IMR-90 (cell line): ENCODE measurements around the gene GTPBP3. TPM values are rescaled to one million over a fixed set of nuclear protein-coding genes. Genes with fewer than 3 reads are reported as not detected.

ENCODE experiments used
- ATAC-seq: fragments of 200-7000 bp; cut with Tn5 transposase; 2 replicates; pipeline ENCODE4 v1.9.1; 2020; ENCODE audit warnings: low read depth, mild to moderate bottlenecking, moderate library complexity
- BruUV-seq: library from RNA; stranded (reverse); fragments of 400-500 nt; replicated peaks from 2 replicates; lab custom pipeline; 2021; lab: Mats Ljungman, UMichigan
- CTCF ChIA-PET: fragments of 300-600 bp; formaldehyde crosslinking; extraction: SDS; loops from one replicate; lab custom pipeline; 2021; ENCODE audit warnings: antibody characterized with exemption; lab: Yijun Ruan, JAX
- POLR2A ChIA-PET: fragments of 300-600 bp; sonication (Branson Sonifier 250); formaldehyde crosslinking; loops from one replicate; lab custom pipeline; 2022; ENCODE audit warnings: antibody characterized with exemption; ENCODE audit not compliant: unreplicated experiment; lab: Charles Lee
- DNase-seq: peaks from one replicate; pipeline ENCODE4 v3.0.0; 2013
- H2AFZ ChIP-seq: replicated peaks from 2 replicates; pipeline ENCODE3; 2013; ENCODE audit warnings: low read length, mild to moderate bottlenecking; ENCODE audit not compliant: poor library complexity
- H2AK5ac ChIP-seq: 2 replicates; pipeline ENCODE4 v1.6.1; 2013; ENCODE audit warnings: low read depth, low read length, inconsistent platforms
- H2AK9ac ChIP-seq: replicated peaks from 2 replicates; pipeline ENCODE3; 2013; ENCODE audit warnings: mild to moderate bottlenecking, low read depth, low read length, moderate library complexity; ENCODE audit not compliant: poor library complexity
- H2BK120ac ChIP-seq: 2 replicates; pipeline ENCODE4 v1.6.1; 2013; ENCODE audit warnings: low read depth, low read length, inconsistent platforms
- H2BK15ac ChIP-seq: 3 replicates; pipeline ENCODE4 v1.6.1; 2013; ENCODE audit warnings: low read depth, low read length, inconsistent platforms
- H2BK20ac ChIP-seq: 2 replicates; pipeline ENCODE4 v1.6.1; 2013; ENCODE audit warnings: low read depth, mild to moderate bottlenecking, inconsistent platforms, low read length, moderate library complexity
- H2BK5ac ChIP-seq: 2 replicates; pipeline ENCODE4 v1.6.1; 2013; ENCODE audit warnings: mild to moderate bottlenecking, low read depth, low read length, inconsistent platforms; ENCODE audit not compliant: poor library complexity, severe bottlenecking
- H3K14ac ChIP-seq: replicated peaks from 2 replicates; pipeline ENCODE4 v1.6.1; 2013; ENCODE audit warnings: low read depth, low read length, inconsistent platforms
- H3K18ac ChIP-seq: 2 replicates; pipeline ENCODE4 v1.6.1; 2013; ENCODE audit warnings: low read depth, low read length, control low read depth
- H3K23ac ChIP-seq: 2 replicates; pipeline ENCODE4 v1.6.1; 2013; ENCODE audit warnings: low read depth, low read length, inconsistent platforms
- H3K27ac ChIP-seq: 2 replicates; pipeline ENCODE4 v1.5.1; 2013; ENCODE audit warnings: mild to moderate bottlenecking, control low read depth, low read length; ENCODE audit not compliant: insufficient read depth
- H3K27me3 ChIP-seq: 2 replicates; pipeline ENCODE4 v1.6.1; 2013; ENCODE audit warnings: low read length; ENCODE audit not compliant: control insufficient read depth, insufficient read depth
- H3K36me3 ChIP-seq: 2 replicates; pipeline ENCODE4 v1.6.1; 2013; ENCODE audit warnings: low read length, mixed read lengths; ENCODE audit not compliant: control insufficient read depth, insufficient read depth
- H3K4ac ChIP-seq: 2 replicates; pipeline ENCODE4 v1.6.1; 2013; ENCODE audit warnings: low read depth, low read length, inconsistent platforms
- H3K4me1 ChIP-seq: 2 replicates; pipeline ENCODE4 v1.6.1; 2013; ENCODE audit warnings: low read length, mixed read lengths; ENCODE audit not compliant: control insufficient read depth, insufficient read depth
- H3K4me2 ChIP-seq: 2 replicates; pipeline ENCODE4 v1.6.1; 2013; ENCODE audit warnings: low read depth, mild to moderate bottlenecking, control low read depth, low read length, moderate library complexity
- H3K4me3 ChIP-seq: 2 replicates; pipeline ENCODE4 v1.5.1; 2013; ENCODE audit warnings: low read depth, mild to moderate bottlenecking, control low read depth, low read length, moderate library complexity; ENCODE audit not compliant: insufficient read depth
- H3K56ac ChIP-seq: 2 replicates; pipeline ENCODE4 v1.6.1; 2013; ENCODE audit warnings: low read length, inconsistent platforms; ENCODE audit not compliant: insufficient read depth; ENCODE audit errors: extremely low read depth
- H3K79me1 ChIP-seq, 2 experiments: 2 replicates each; pipeline ENCODE4 v1.6.1; 2013; ENCODE audit warnings: low read length in 2 of 2, inconsistent platforms in 1 of 2, low read depth in 1 of 2
- H3K9ac ChIP-seq: 2 replicates; pipeline ENCODE4 v1.6.1; 2013; ENCODE audit warnings: low read depth, low read length, control low read depth
- H3K9me1 ChIP-seq: 2 replicates; pipeline ENCODE4 v1.6.1; 2013; ENCODE audit warnings: low read length, inconsistent platforms; ENCODE audit not compliant: insufficient read depth
- H3K9me3 ChIP-seq: 2 replicates; pipeline ENCODE4 v1.6.1; 2013; ENCODE audit warnings: low read length; ENCODE audit not compliant: control insufficient read depth, insufficient read depth
- H4K20me1 ChIP-seq: 2 replicates; pipeline ENCODE4 v1.6.1; 2013; ENCODE audit warnings: low read length, inconsistent platforms; ENCODE audit not compliant: insufficient read depth
- H4K5ac ChIP-seq: 2 replicates; pipeline ENCODE4 v1.6.1; 2013; ENCODE audit warnings: mild to moderate bottlenecking, low read depth, low read length, control low read depth
- H4K8ac ChIP-seq, 2 experiments: 2 replicates each; pipeline ENCODE4 v1.6.1; 2013; ENCODE audit warnings: low read depth in 2 of 2, low read length in 2 of 2, control low read depth in 1 of 2, inconsistent platforms in 1 of 2
- H4K91ac ChIP-seq: 2 replicates; pipeline ENCODE4 v1.6.1; 2013; ENCODE audit warnings: low read depth, low read length, inconsistent platforms; ENCODE audit not compliant: insufficient read depth
- FOS ChIP-seq: fragments of 150-350 bp; IDR thresholded peaks from 2 replicates; pipeline ENCODE4 v1.6.1; 2016; ENCODE audit warnings: low read depth, low read length
- RFX5 ChIP-seq: IDR thresholded peaks from 2 replicates; pipeline ENCODE4 v1.8.0; 2012; ENCODE audit warnings: low read depth, mild to moderate bottlenecking, low read length, moderate library complexity
- WGBS, 2 experiments: methylation state at CpG; one replicate each; pipeline versions ENCODE4 v1.1.5 to v1.1.7; 2013; ENCODE audit warnings: missing lambda C conversion rate in 2 of 2; ENCODE audit not compliant: insufficient read length in 1 of 2; ENCODE audit errors: extremely low coverage in 2 of 2; 5-methylcytosine and 5-hydroxymethylcytosine counted together
- dilution Hi-C: fragments of 300-500 bp; cut with HindIII; formaldehyde crosslinking; loops from one replicate; pipeline ENCODE4 v1.14.3; 2018; ENCODE audit warnings: low sequenced_read_pairs; ENCODE audit not compliant: unreplicated experiment
- in situ Hi-C: fragments of 300-500 bp; cut with MboI; formaldehyde crosslinking; loops from 3 replicates; pipeline ENCODE4 v1.14.3; 2019; ENCODE audit warnings: low sequenced_read_pairs, inconsistent platforms, mixed read lengths
- intact Hi-C: fragments of 100-400 bp; cut with micrococcal nuclease; formaldehyde crosslinking; loops from 2 replicates; pipeline ENCODE4 v1.10.0; 2022
- polyA plus RNA-seq, 3 experiments: library from polyadenylated mRNA; depleted of rRNA; stranded (reverse); fragments of >200 nt; gene quantifications; 2 replicates each; pipeline ENCODE4 v1.2.3, GENCODE V29; 2012; ENCODE audit warnings: low replicate concordance in 1 of 3
- total RNA-seq: library from RNA; depleted of rRNA; stranded (reverse); fragments of >200 nt; gene quantifications from 2 replicates; pipeline ENCODE4 v1.2.3, GENCODE V29; 2012

GTPBP3 gene
- total and polyA plus RNA-seq, 2 of the 4 experiments (the other 2 are of a cell fraction) = 4.3 to 15.1 TPM

- Histone ChIP-seq H2BK20ac (0 out of 2 replicates have a peak overlapping the region, but pooled peaks have one; percentile 25), H2BK120ac (no peak overlapping the region), H2AK5ac (peak overlapping the region; percentile 93), H4K20me1 (peaks cover 29% of the 10 kb centered on the region), H2BK15ac (no peak overlapping the region), H3K4me3 (no peak overlapping the region), H3K4me2 (peak overlapping the region; percentile 57), H4K5ac (peak overlapping the region; percentile 42; the same call in 1 of the 2 replicates), H3K9ac (peak overlapping the region; percentile 22; the same call in 1 of the 2 replicates), H2BK5ac (peak overlapping the region; percentile 89), H2AFZ (no peak overlapping the region), H3K4me1 (peaks cover 12% of the 10 kb centered on the region), H3K27me3 (no peaks in the 10 kb centered on the region), H3K27ac (peak overlapping the region; percentile 81), H3K18ac (no peak overlapping the region), H3K56ac (no peak overlapping the region), H3K79me1 (peaks cover 34 to 73% of the 10 kb centered on the region in 2 experiments), H2AK9ac (peak overlapping the region; percentile 92), H3K9me3 (no peaks in the 10 kb centered on the region), H3K9me1 (peaks cover 17% of the 10 kb centered on the region), H3K4ac (peak overlapping the region; percentile 79), H3K23ac (no peak overlapping the region), H4K8ac (peak overlapping the region; percentile 30 to 43; a peak in 1 of 4 replicates), H3K14ac (peak overlapping the region; percentile 19), H4K91ac (peak overlapping the region; percentile 73), H3K36me3 (peaks cover 29% of the 10 kb centered on the region)
- BruUV-seq = no TSS peak
- TF ChIP-seq FOS = peak; percentile 66
- TF ChIP-seq RFX5 = no peak
- ATAC-seq (peak; percentile 48), DNase-seq (peak; percentile 79)
- dilution Hi-C loops = no loop called here
- ChIA-PET CTCF (no interaction called here), POLR2A (no interaction called here)
- WGBS, 2 experiments = 67% methylated on average over 10 of the region's 11 CpGs; no CpG with 5 or more reads in 1 of the 2 experiments
- in situ Hi-C loops = no loop called here
- intact Hi-C loops = no loop called here
Measured at GRCh38 chr19:17311455-17312188, 25.7 kb upstream of the GTPBP3 start.
